ENCODE measurements around the gene BCL2L1.

Gene BCL2L1

GRCh38 chr20:31708736-31709534 is 13.7 kb downstream of the BCL2L1 start:
- no peak for DNase-seq (ENCODE audit: low spot score)

- no peak for DNase-seq (ENCODE audit: low spot score)
Observed at GRCh38 chr20:31707994-31708735, 14.5 kb downstream of the BCL2L1 start.

- no peak for DNase-seq (ENCODE audit: low spot score)
Observed at GRCh38 chr20:31707258-31707615, 15.4 kb downstream of the BCL2L1 start.

- DNase-seq (ENCODE audit: low spot score) = no peak
Observed at GRCh38 chr20:31706607-31707257, 15.9 kb downstream of the BCL2L1 start.

GRCh38 chr20:31705598-31706597 is 16.8 kb downstream of the BCL2L1 start:
- no peak for DNase-seq (ENCODE audit: low spot score)

- DNase-seq (ENCODE audit: low spot score) = no peak
Observed at GRCh38 chr20:31705191-31705590, 17.5 kb downstream of the BCL2L1 start.

GRCh38 chr20:31704225-31705119 is 18.2 kb downstream of the BCL2L1 start:
- DNase-seq (ENCODE audit: low spot score) = no peak

GRCh38 chr20:31701591-31701990 is 21.1 kb downstream of the BCL2L1 start:
- DNase-seq (ENCODE audit: low spot score) = no peak

GRCh38 chr20:31700747-31701146 is 21.9 kb downstream of the BCL2L1 start:
- DNase-seq (ENCODE audit: low spot score) = no peak

GRCh38 chr20:31699801-31700728 is 22.6 kb downstream of the BCL2L1 start:
- DNase-seq (ENCODE audit: low spot score) = no peak

- peak; percentile 57 for DNase-seq (ENCODE audit: low spot score)
Observed at GRCh38 chr20:31698803-31699718, 23.6 kb downstream of the BCL2L1 start.

GRCh38 chr20:31698243-31698802 is 24.3 kb downstream of the BCL2L1 start:
- no peak for DNase-seq (ENCODE audit: low spot score)

- DNase-seq (ENCODE audit: low spot score) = no peak
Observed at GRCh38 chr20:31695849-31696804, 26.5 kb downstream of the BCL2L1 start.

GRCh38 chr20:31694842-31695593 is 27.6 kb downstream of the BCL2L1 start:
- DNase-seq (ENCODE audit: low spot score) = no peak

- no peak for DNase-seq (ENCODE audit: low spot score)
Observed at GRCh38 chr20:31693987-31694661, 28.5 kb downstream of the BCL2L1 start.

- no peak for DNase-seq (ENCODE audit: low spot score)
Observed at GRCh38 chr20:31693402-31693801, 29.3 kb downstream of the BCL2L1 start.

Data from putamen (tissue), 1 donor.